Tibial artery (tissue), 4 donors: ENCODE results near the gene HACD2.
"Not testable (repeated sequence)": the region's sequence is repeated elsewhere in the genome, so short reads cannot be mapped to it uniquely, and the experiment has no call there.

ENCODE experiments used
- DNase-seq, 2 donors: peaks; one replicate each; pipeline ENCODE4 v3.0.0-alpha.2; 2019
- H3K27ac ChIP-seq, 2 donors: fragments of 200-600 bp; sonication (generic) in 1 of 2; 1 replicate in 1 of 2; 2 replicates in 1 of 2; pipeline ENCODE4 v1.5.1; 2018 to 2019; ENCODE audit warnings: mild to moderate bottlenecking in 1 of 2
- H3K27me3 ChIP-seq, 2 donors: fragments of 200-600 bp; sonication (generic) in 1 of 2; one replicate each; pipeline versions ENCODE4 v1.5.1 to v1.6.0; 2016 to 2019
- H3K36me3 ChIP-seq, 3 donors: fragments of 200-600 bp; sonication (generic) in 2 of 3; one replicate each; pipeline ENCODE4 v1.5.1; 2016 to 2019; ENCODE audit warnings: mild to moderate bottlenecking in 2 of 3
- H3K4me1 ChIP-seq, 4 donors: fragments of 200-600 bp; sonication (generic) in 2 of 4; 1 replicate in 3 of 4; 2 replicates in 1 of 4; pipeline ENCODE4 v1.5.1; 2016 to 2019
- H3K4me3 ChIP-seq, 2 donors: fragments of 200-600 bp; sonication (generic) in 1 of 2; 1 replicate in 1 of 2; 2 replicates in 1 of 2; pipeline ENCODE4 v1.5.1; 2018 to 2019; ENCODE audit warnings: mild to moderate bottlenecking in 2 of 2
- H3K9me3 ChIP-seq, 3 donors: fragments of 200-600 bp; sonication (generic) in 1 of 3; one replicate each; pipeline ENCODE4 v1.5.1; 2016 to 2019
- CTCF ChIP-seq, 2 experiments: fragments of 200-600 bp in 1 of 2; fragments of 450-650 bp in 1 of 2; IDR thresholded peaks; one replicate each; pipeline ENCODE4 v1.5.1; 2017 to 2019; ENCODE audit warnings: antibody characterized with exemption in 2 of 2, mild to moderate bottlenecking in 1 of 2, moderate library complexity in 1 of 2
- intact Hi-C: fragments of 100-400 bp; cut with DNase I; formaldehyde crosslinking; loops from one replicate; pipeline ENCODE4 v1.15.0; 2023; ENCODE audit warnings: low total_unique reads

Gene HACD2

GRCh38 chr3:123493912-123494311, 90.9 kb downstream of the HACD2 start:
- no peak for TF ChIP-seq CTCF (IDR thresholded peaks at IDR 0.05)
- intact Hi-C loops, result loop anchor here (10.0 kb wide), 1 partner anchor 51 kb away; no protein-coding TSS in a partner anchor
- no peaks in the 10 kb centered on the region for H3K27me3 ChIP-seq
- no peak for DNase-seq
- no peaks in the 10 kb centered on the region for H3K9me3 ChIP-seq
- H3K36me3 ChIP-seq, result peaks cover 0 to 26% (median 0%) of the 10 kb centered on the region in 3 donors
- H3K4me3 ChIP-seq, result no peak overlapping the region
- peaks cover 0 to 32% (median 3%) of the 10 kb centered on the region in 4 donors for H3K4me1 ChIP-seq
- H3K27ac ChIP-seq, result peak overlapping the region in 1 of 2 donors; percentile 17

- Histone ChIP-seq H3K9me3 (no peaks in the 10 kb centered on the region), H3K36me3 (peaks cover 0 to 15% (median 0%) of the 10 kb centered on the region in 3 donors), H3K27ac (no peak overlapping the region), H3K4me1 (peaks cover 0 to 34% (median 11%) of the 10 kb centered on the region in 4 donors), H3K27me3 (no peaks in the 10 kb centered on the region), H3K4me3 (no peak overlapping the region)
- TF ChIP-seq CTCF (IDR thresholded peaks at IDR 0.05), result no peak
- DNase-seq, result no peak
- intact Hi-C loops, result loop anchor here (2.0 to 10.0 kb wide), 2 partner anchors 53 to 165 kb away; no protein-coding TSS in a partner anchor
Measured at GRCh38 chr3:123491966-123492587, 92.8 kb downstream of the HACD2 start.

- DNase-seq, result peak; percentile 78 to 87
- TF ChIP-seq CTCF (IDR thresholded peaks at IDR 0.05), result peak; percentile 86 to 92
- Histone ChIP-seq H3K36me3 (peaks cover 0 to 9% (median 0%) of the 10 kb centered on the region in 3 donors), H3K27me3 (no peaks in the 10 kb centered on the region), H3K4me3 (peak overlapping the region in 1 of 2 donors; percentile 28), H3K4me1 (peaks cover 0 to 32% (median 11%) of the 10 kb centered on the region in 4 donors), H3K9me3 (no peaks in the 10 kb centered on the region), H3K27ac (peak overlapping the region; percentile 40 to 84)
- intact Hi-C loops, result loop anchor here (2.0 to 10.0 kb wide), 2 partner anchors 55 to 163 kb away; no protein-coding TSS in a partner anchor
Measured at GRCh38 chr3:123489400-123490004, 95.4 kb downstream of the HACD2 start.

- Histone ChIP-seq H3K27me3 (no peaks in the 10 kb centered on the region), H3K27ac (peak overlapping the region; percentile 61 to 84), H3K36me3 (peaks cover 0 to 9% (median 0%) of the 10 kb centered on the region in 3 donors), H3K9me3 (no peaks in the 10 kb centered on the region), H3K4me1 (peaks cover 0 to 25% (median 11%) of the 10 kb centered on the region in 4 donors), H3K4me3 (peak overlapping the region in 1 of 2 donors; percentile 28)
- TF ChIP-seq CTCF (IDR thresholded peaks at IDR 0.05), result no peak
- DNase-seq, result peak in 1 of 2 donors; percentile 79
- intact Hi-C loops, result no loop called here
Measured at GRCh38 chr3:123488645-123489347, 96.1 kb downstream of the HACD2 start.

- H3K9me3 ChIP-seq, H3K4me3 ChIP-seq, H3K27me3 ChIP-seq, DNase-seq, intact Hi-C loops, H3K36me3 ChIP-seq: not testable (repeated sequence)
- H3K4me1 ChIP-seq, result peaks cover 0 to 23% (median 11%) of the 10 kb centered on the region in 4 donors
- peak overlapping the region in 1 of 2 donors; percentile 84 for H3K27ac ChIP-seq
Measured at GRCh38 chr3:123487063-123487462, 97.8 kb downstream of the HACD2 start.
